CD4-positive, alpha-beta T cell treated with Interleukin-21 for 1 hour (primary cell): ENCODE measurements around the gene PACRGL.

ENCODE experiments used
- DNase-seq: peaks from one replicate; pipeline ENCODE4 v3.0.0-alpha.2; 2020

PACRGL gene

DNA sequence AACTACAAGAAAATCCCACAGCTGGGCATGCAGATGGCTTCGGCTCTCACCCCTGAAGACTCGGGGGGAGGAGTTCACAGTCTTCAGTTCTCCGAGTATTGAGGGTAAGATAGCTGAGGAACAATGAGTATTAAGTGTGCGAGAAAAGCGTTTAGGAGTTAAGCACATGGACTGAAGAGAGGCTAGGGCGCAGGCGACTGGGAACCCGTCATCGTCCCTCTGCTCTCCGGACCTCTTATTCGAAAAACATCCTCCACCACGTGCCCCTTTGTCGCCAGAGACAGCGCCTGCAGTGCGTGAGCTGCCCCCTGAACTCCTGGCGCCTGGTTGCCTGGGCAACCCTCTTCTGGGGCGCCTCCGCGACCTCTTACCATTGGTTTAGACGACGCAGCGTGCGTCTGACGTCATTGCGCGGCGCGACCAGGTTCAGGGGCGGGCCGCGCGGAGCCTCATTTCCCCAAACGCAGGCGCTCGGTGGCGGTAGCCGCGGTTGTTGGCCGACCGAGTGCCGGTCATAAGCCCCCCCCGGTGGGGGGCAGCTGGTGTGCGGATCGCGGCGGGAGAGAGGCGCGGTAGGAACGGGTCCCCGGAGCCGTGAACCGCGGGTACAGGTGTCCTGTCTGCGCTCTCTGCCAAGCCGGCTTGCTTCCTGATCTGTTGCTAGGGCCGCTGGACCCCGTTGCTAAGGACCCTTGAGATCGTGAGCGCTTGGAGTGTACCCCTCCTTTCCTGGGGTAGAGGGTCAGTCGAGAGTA lies at the start of gene PACRGL:
PACRGL (plus strand) TSS at position 452 of the 755 bp plus-strand sequence. CDS start 4,024 bp downstream, outside the sequence.
- peak; percentile 92 for DNase-seq

DNA sequence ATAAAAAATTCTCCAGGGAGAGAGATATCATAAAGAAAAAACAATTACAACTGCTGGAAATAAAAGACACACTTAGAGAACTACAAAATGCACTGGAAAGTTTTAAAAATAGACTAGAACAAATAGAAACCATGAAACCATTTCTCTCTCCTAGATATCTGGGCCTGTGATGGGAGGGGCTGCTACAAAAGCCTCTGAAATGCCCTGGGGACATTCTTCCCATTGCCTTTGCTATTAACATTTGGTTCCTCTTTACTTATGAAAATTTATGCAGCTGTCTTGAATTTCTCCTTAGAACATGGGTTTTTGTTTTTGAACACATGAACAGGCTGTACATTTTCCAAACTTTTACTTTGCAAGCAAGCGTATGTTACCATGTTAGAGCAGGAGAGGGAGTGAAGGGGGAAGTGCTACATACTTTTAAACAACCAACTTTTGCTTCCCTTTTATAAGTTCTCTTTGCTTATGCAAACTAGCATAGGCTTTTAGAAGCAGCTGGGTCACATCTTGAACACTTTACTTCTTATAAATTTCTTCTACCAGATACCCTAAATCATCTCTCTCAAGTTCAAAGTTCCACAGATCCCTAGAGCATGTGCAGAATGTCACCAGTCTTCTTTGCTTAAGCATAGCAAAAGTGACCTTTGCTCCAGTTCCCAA lies 47.9 kb upstream of the PACRGL start:
- DNase-seq, result no peak

DNA sequence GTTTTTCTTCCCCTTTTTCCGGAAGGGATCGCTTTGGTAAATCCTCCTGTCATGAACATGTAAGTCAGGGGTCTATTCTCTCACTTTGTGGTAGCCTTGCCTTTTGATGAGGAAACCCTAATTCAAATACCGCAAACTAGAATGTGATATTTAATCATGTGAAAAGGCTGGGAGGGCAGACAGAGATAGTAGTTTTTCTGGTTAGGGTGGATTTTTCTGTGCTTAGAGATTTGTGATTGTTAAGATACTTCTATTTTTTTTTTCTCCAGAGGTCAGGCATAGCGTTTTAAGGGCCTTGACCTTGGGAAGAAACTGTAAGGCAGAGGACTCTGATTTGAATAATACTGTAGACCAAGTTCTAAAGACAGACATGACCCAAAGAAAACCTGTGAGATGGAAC lies 41.8 kb upstream of the PACRGL start:
- DNase-seq, result no peak

GRCh38 chr4:20662851-20663250 lies 37.4 kb upstream of the PACRGL start:
- no peak for DNase-seq

GRCh38 chr4:20666012-20666860 lies 34.0 kb upstream of the PACRGL start:
- DNase-seq, result no peak

GRCh38 chr4:20672262-20672661 lies 28.0 kb upstream of the PACRGL start:
- DNase-seq, result no peak

GRCh38 chr4:20675786-20676185 lies 24.5 kb upstream of the PACRGL start:
- DNase-seq, result no peak

DNA sequence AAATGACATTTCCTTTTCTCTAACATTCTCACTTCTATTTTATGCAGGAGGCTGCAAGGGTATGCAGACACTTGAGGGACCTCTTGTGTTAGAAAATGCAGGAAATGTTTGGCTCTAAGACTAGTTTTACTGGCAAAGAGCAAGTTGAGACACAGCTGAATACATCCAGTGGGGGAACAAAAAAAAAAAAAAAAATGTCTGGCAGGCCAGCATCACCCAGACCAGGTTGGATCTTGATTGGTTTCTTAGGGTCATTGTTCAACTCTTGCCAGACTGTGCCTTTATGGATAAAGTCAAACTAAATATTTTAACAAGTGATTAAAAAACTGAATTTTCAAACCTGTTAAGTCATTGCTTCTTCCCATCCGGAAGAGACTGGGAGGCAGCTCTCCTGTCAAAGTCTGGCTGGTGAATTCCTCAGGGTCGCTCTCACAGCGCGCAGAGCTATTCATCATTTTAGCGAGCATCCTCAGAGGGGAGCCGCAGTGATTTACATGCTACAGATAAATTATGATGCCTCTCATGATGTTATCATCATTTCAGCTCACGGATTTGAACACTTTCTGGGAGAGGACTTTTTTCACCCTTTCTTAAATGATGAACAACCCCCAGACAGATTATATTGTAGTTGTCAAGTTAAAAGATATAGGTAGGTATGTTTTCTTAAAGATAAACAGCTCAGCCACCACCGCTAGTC lies 23.6 kb upstream of the PACRGL start:
- DNase-seq, result no peak

DNA sequence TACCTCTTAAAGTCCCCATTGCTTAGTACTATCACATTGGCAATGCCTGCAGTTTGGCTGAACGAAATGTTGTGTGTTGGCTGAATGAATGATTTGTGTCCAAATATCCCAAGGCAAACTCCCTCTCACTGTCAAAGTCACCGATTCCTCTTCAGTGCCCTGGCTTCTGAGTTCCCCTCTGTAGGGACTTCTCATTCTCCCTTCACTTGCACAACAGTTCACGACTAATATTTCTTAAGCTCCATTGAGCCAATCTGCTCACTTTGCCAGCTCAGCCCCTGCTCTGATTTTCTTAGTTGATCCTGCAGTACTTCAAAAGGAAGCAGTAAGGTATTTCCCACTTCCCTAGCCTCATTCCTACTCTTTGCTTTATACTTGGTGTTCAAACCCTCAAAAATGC lies 21.9 kb upstream of the PACRGL start:
- DNase-seq, result no peak

- DNase-seq, result no peak
Measured at GRCh38 chr4:20679951-20680350, 20.3 kb upstream of the PACRGL start.

GRCh38 chr4:20680736-20681135 lies 19.5 kb upstream of the PACRGL start:
- DNase-seq, result no peak

GRCh38 chr4:20681271-20681670 lies 19.0 kb upstream of the PACRGL start:
- DNase-seq, result no peak

GRCh38 chr4:20682853-20683252 lies 17.4 kb upstream of the PACRGL start:
- DNase-seq, result no peak

DNA sequence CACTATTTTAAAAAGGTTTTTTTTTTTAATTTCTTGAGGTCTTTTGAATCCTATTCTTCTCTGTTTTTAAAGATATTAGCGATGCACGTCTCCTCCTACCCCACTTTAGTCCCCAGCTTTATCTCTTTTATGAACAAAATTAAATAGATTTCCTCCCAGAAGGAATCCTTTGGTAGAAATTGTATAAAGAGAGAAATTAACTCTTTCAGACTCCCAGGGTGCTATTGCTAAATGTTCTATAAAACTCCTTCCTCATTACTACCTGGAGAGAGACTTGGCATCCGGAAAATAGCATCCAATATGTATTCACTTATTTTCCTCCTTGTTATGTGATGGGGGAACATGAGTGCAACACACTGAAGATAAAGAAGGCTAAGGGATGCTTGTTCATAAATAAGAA lies 16.5 kb upstream of the PACRGL start:
- DNase-seq, result no peak

GRCh38 chr4:20684852-20685763 lies 15.2 kb upstream of the PACRGL start:
- peak; percentile 37 for DNase-seq

DNA sequence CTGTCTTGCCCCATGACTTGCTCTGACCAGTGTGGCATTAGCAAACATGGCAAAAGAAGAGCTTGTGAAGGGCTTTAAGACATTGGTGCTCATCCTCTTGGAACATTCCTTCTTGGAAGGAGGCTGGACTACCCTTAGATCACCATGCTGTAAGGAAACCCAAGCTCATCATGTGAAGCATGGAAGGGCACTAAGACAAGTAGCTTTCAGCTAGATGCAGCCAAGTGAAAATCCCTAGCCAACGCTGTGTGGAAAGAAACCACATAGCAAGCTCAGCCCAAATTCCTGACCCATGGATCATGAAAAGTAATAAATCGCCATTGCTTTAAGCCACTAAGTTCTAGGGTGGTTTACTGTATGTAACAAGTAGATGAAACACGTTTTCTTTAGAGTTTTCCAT lies 12.4 kb upstream of the PACRGL start:
- DNase-seq, result no peak

DNA sequence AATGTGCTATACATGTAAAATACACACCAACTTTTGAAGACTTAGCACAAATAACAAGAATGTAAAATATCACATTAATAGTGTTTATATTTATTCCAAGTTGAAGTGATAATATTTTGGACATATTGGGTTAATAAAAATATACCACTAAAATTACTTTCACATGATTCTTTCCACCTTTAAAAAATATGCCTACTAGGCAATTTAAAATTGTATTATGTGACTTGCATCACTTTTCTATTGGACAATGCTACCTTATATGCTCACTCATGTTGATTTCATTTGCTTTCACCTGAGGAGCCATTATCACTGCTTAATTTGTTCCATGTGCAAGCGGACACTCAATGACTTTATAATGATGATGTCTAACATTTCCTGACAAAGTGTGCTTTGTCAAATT lies 3.4 kb upstream of the PACRGL start:
- no peak for DNase-seq

DNA sequence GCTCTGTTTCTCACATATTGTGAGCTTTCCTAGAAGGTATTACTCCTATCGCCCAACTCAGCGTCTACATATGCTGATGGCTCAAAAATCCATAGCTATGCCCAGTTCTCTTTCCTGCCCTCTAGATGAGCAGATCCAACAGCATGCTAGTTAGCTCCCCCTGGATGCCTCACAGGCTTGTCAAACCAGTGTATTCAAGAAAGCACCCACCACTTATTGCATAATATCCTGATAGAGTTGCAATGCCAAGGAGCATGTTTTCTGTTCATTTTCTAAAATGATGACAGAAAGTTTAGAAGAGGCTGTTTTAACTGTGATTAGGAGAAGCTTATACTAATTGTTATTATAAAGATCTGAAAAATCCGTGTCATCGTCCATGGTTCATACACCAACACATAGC lies 1.9 kb upstream of the PACRGL start:
- no peak for DNase-seq

GRCh38 chr4:20698820-20699219 lies 1.4 kb upstream of the PACRGL start:
- no peak for DNase-seq

DNA sequence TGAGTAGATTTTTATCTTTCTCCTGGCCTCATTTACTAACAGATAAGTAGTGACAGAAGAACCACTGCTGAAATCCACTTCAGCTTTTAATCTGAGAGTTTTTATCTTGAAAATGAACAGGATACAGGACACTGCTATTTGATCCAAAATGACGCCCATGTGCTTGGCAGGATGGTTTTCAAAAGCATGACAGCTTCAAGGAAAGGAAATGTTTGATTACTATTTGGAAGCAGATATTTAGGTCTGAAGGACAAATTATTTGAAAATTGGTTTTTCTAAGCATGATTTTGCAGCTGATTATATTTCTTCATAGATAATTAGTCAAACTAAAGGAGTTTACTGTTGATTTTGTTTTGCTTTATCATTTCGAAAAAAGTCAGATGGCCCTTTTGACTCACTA lies 11.1 kb downstream of the PACRGL start:
- no peak for DNase-seq

- no peak for DNase-seq
Measured at GRCh38 chr4:20723019-20723418, 22.8 kb downstream of the PACRGL start.

- DNase-seq, result no peak
Measured at GRCh38 chr4:20723463-20723862, 23.2 kb downstream of the PACRGL start.
